CD4-positive, alpha-beta T cell (primary cell): ENCODE data around the gene PRKN. TPM values are rescaled to one million over a fixed set of nuclear protein-coding genes. Genes with fewer than 3 reads are reported as not detected.

Source experiments
- ATAC-seq: fragments of 200-7000 bp; cut with Tn5 transposase; one replicate; pipeline ENCODE4 v1.10.0; 2022; ENCODE audit warnings: mild to moderate bottlenecking; ENCODE audit not compliant: poor library complexity
- CTCF ChIA-PET: fragments of 350-600 bp; sonication (Branson Sonifier 250); formaldehyde crosslinking; loops from one replicate; lab custom pipeline; 2021; ENCODE audit warnings: antibody characterized with exemption, inconsistent platforms; lab: Charles Lee
- POLR2A ChIA-PET: fragments of 350-600 bp; sonication (Branson Sonifier 250); formaldehyde crosslinking; loops from one replicate; lab custom pipeline; 2021; ENCODE audit warnings: antibody characterized with exemption, inconsistent platforms; lab: Charles Lee
- DNase-seq, 14 experiments: peaks; one replicate each; pipeline ENCODE4 v3.0.0-alpha.2; 2013 to 2020; ENCODE audit warnings: mixed read lengths in 2 of 14
- H3K27ac ChIP-seq, 2 donors: one replicate each; pipeline versions ENCODE4 v1.5.1 to v1.7.0; 2013; ENCODE audit warnings: low read length in 2 of 2, low read depth in 1 of 2, mild to moderate bottlenecking in 1 of 2
- H3K27me3 ChIP-seq, 2 experiments: 1 replicate in 1 of 2; 2 replicates in 1 of 2; pipeline versions ENCODE4 v1.6.1 to v1.7.0; 2013; ENCODE audit warnings: low read length in 2 of 2, control low read depth in 1 of 2, mild to moderate bottlenecking in 1 of 2, moderate library complexity in 1 of 2; ENCODE audit not compliant: insufficient read depth in 2 of 2, control insufficient read depth in 1 of 2
- H3K36me3 ChIP-seq: one replicate; pipeline ENCODE4 v1.6.1; 2013; ENCODE audit warnings: low read length, control low read depth; ENCODE audit not compliant: insufficient read depth
- H3K4me1 ChIP-seq: one replicate; pipeline ENCODE4 v1.6.1; 2013; ENCODE audit warnings: low read length, control low read depth; ENCODE audit not compliant: insufficient read depth
- H3K4me3 ChIP-seq: one replicate; pipeline ENCODE4 v1.5.1; 2013; ENCODE audit warnings: mild to moderate bottlenecking, low read length, moderate library complexity
- H3K9me3 ChIP-seq, 2 experiments: 1 replicate in 1 of 2; 2 replicates in 1 of 2; pipeline versions ENCODE4 v1.6.1 to v1.7.0; 2013; ENCODE audit warnings: low read length in 2 of 2, mild to moderate bottlenecking in 2 of 2, control low read depth in 1 of 2, moderate library complexity in 1 of 2; ENCODE audit not compliant: control insufficient read depth in 1 of 2, insufficient read depth in 1 of 2
- H3K27ac Mint-ChIP-seq: one replicate; pipeline ENCODE4 v1.8.0; 2020; ENCODE audit warnings: mixed read lengths
- H3K27me3 Mint-ChIP-seq: one replicate; pipeline ENCODE4 v1.8.0; 2021; ENCODE audit warnings: mixed read lengths
- H3K36me3 Mint-ChIP-seq: one replicate; pipeline ENCODE4 v1.8.0; 2021; ENCODE audit warnings: low read depth, mixed read lengths
- H3K4me1 Mint-ChIP-seq: one replicate; pipeline ENCODE4 v1.8.0; 2021; ENCODE audit warnings: low read depth, mixed read lengths
- H3K4me3 Mint-ChIP-seq: one replicate; pipeline ENCODE4 v1.8.0; 2020; ENCODE audit warnings: mild to moderate bottlenecking, mixed read lengths
- H3K9me3 Mint-ChIP-seq: one replicate; pipeline ENCODE4 v1.8.0; 2020; ENCODE audit warnings: mixed read lengths
- CTCF ChIP-seq: fragments of 200-600 bp; IDR thresholded peaks from one replicate; pipeline ENCODE4 v1.8.0; 2022; ENCODE audit warnings: antibody characterized with exemption, mild to moderate bottlenecking
- intact Hi-C, 2 experiments: fragments of 100-400 bp; cut with DNase I in 1 of 2; cut with micrococcal nuclease in 1 of 2; formaldehyde crosslinking; loops; one replicate each; pipeline versions ENCODE4 v1.15.1 to v1.9.0; 2023 to 2025; cut with DNase I, micrococcal nuclease
- total RNA-seq, 174 experiments: library from RNA in 2 of 174; stranded (reverse) in 2 of 174; gene quantifications; one replicate each; pipeline ENCODE4 v1.2.3 and lab custom pipeline; 2021 to 2026

The PRKN gene
- total RNA-seq, 2 experiments from 2014 or later = 5.2 to 5.4 TPM

DNA sequence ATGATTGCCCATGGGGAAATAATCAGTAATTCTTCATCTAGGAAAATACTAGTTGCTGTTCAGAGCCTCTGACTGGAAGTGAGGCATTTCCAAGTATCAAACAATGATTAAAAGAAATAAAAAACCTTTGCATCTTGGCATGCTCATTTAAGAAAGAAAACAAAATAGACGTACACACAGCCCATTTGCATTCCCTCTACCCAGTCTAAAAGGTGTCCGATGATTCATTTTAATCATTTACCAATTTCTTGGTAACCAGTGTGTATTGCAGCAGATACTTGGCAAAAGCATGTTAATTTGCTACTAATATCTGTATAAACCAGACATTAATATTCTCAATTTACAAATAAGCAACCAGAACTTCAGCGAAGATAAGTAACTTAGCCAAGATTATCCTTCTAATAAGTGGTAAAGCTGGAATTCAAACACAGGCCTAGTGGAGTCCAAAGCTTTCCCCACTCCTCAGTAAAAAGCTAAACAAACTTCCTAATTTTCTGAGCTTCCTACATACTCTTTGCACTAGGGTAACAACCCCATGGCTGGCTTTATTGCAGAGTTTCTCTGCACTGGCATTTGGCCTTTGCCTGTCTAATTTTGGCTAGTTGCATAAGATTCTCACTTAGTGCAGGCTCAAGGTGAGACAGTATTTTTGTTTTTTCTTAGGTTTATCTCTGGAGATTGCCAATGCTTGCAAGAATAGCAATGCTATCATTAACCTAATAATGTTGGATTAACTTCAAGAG lies 338.1 kb downstream of the PRKN start:
- Mint-ChIP-seq H3K4me3 (no peak overlapping the region), H3K4me1 (no peaks in the 10 kb centered on the region), H3K27ac (no peak overlapping the region), H3K9me3 (peaks cover 3% of the 10 kb centered on the region), H3K27me3 (no peaks in the 10 kb centered on the region), H3K36me3 (no peaks in the 10 kb centered on the region)
- H3K4me3 ChIP-seq = no peak overlapping the region
- no peak for ATAC-seq
- H3K9me3 ChIP-seq = no peaks in the 10 kb centered on the region
- H3K36me3 ChIP-seq = no peaks in the 10 kb centered on the region
- ChIA-PET POLR2A (no interaction called here), CTCF (no interaction called here)
- TF ChIP-seq CTCF = no peak
- H3K4me1 ChIP-seq = no peaks in the 10 kb centered on the region
- intact Hi-C loops = no loop called here
- no peak for DNase-seq
- no peak overlapping the region for H3K27ac ChIP-seq
- H3K27me3 ChIP-seq = no peaks in the 10 kb centered on the region

DNA sequence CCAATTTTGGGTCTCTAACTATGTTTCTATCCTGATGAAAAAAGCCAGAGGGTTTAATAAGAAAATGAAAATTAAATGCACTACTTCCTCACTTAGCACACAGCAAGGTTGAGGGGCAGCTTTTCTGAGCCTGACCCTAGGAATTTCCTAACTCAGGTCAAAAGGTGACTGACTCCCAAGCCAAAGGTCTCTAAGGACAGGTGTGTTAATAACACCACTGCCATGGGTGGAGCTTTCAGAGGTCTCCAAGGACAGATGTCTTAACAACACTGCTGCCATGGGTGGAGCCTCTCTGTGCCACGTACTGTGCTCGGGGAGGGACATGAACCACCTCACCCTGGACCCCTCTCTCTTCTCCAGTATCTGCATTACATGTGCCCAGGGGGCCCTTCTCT lies 339.2 kb downstream of the PRKN start:
- Histone ChIP-seq H3K4me1 (no peaks in the 10 kb centered on the region), H3K4me3 (no peak overlapping the region), H3K9me3 (no peaks in the 10 kb centered on the region), H3K36me3 (no peaks in the 10 kb centered on the region), H3K27ac (no peak overlapping the region), H3K27me3 (no peaks in the 10 kb centered on the region)
- ChIA-PET POLR2A (no interaction called here), CTCF (no interaction called here)
- ATAC-seq (no peak), DNase-seq (no peak)
- Mint-ChIP-seq H3K9me3 (peaks cover 3% of the 10 kb centered on the region), H3K27me3 (no peaks in the 10 kb centered on the region), H3K4me3 (no peak overlapping the region), H3K27ac (no peak overlapping the region), H3K36me3 (no peaks in the 10 kb centered on the region), H3K4me1 (no peaks in the 10 kb centered on the region)
- no peak for TF ChIP-seq CTCF
- intact Hi-C loops = no loop called here

DNA sequence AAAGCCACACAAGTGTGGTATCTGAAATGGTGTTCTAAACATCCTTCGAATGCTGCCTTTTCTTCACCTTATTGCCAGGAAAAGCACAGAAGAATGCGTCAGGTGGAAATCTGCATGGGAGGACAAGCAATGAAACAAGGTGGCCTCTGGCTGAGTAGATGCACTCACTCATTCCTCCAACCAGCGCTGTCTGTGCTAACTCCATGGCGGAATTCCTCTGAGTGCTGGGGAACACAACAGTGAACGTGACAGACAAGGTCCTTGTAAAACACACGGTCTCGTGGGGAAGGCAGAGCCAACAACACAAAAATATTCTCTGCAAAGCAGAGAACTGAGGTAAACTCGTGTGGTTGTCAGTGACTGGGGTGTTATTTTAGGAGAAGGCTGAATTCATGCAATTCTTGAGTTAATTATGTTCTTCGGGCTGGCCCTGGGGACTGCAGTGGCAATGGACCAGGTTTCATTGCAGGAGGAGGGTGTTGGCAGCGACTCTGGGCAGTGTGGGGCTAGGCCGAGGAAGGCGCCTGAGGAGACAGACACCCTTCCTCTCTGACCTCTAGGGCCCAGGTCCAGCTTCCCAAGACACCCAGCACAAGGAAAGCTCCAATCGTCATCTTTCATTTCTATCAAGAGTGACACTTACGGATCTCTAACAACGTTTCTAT lies 339.7 kb downstream of the PRKN start:
- Mint-ChIP-seq H3K4me1 (no peaks in the 10 kb centered on the region), H3K9me3 (peaks cover 6% of the 10 kb centered on the region), H3K27ac (no peak overlapping the region), H3K27me3 (no peaks in the 10 kb centered on the region), H3K4me3 (no peak overlapping the region), H3K36me3 (no peaks in the 10 kb centered on the region)
- POLR2A ChIA-PET = no interaction called here
- intact Hi-C loops = no loop called here
- no peak for ATAC-seq
- H3K4me1 ChIP-seq = no peaks in the 10 kb centered on the region
- TF ChIP-seq CTCF = no peak
- CTCF ChIA-PET = no interaction called here
- no peak for DNase-seq
- H3K27ac ChIP-seq = no peak overlapping the region
- no peaks in the 10 kb centered on the region for H3K36me3 ChIP-seq
- no peak overlapping the region for H3K4me3 ChIP-seq
- no peaks in the 10 kb centered on the region for H3K9me3 ChIP-seq
- no peaks in the 10 kb centered on the region for H3K27me3 ChIP-seq
